ENCODE results near the gene CD300E.
"Not testable (repeated sequence)": the region's sequence is repeated elsewhere in the genome, so short reads cannot be mapped to it uniquely, and the experiment has no call there.

Gene CD300E

DNA sequence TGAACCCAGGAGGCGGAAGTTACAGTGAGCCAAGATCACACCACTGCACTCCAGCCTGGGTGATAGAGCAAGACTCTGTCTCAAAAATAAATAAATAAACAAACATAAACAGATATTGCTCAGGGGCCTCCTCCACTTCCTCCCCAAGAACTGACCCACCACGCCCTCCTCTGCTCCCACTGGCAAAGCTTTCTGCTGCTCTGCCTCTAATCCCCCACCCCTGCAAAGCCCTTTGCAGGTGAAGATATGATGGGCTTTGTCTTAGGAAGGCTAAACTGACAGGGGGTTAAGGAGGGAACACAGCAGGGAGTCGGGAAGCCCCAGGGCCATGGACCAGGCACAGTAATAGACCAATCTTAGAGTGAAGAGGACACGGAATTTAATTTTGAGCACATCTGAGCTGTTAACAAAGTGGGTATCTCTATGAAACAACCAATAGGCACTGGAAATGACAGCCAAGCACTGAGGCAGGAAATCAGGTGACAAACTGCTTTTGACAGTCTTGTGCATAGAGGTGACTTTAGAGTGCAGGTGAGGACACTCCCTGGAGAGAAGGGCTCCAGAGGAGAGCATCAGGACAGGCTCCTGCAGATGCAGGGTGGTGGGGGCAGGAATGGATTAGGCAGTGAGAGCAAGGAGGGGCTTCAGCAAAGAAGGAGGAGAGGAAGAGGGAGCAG, 25.1 kb downstream of the CD300E start:
- no peak for DNase-seq (ENCODE audit: low spot score)

- no peak for DNase-seq (ENCODE audit: low spot score)
Observed at GRCh38 chr17:74597069-74597790, 26.3 kb downstream of the CD300E start.

GRCh38 chr17:74595037-74595750, 28.3 kb downstream of the CD300E start:
- no peak for DNase-seq (ENCODE audit: low spot score)

GRCh38 chr17:74592087-74592990, 31.2 kb downstream of the CD300E start, which contains the start of gene CD300LD:
Gene CD300LD, minus strand, starts transcription at chr17:74592283. Its CDS starts 81 bp downstream, at chr17:74592202.
- DNase-seq (ENCODE audit: low spot score): no peak

GRCh38 chr17:74591503-74591902, 32.0 kb downstream of the CD300E start:
- no peak for DNase-seq (ENCODE audit: low spot score)

DNA sequence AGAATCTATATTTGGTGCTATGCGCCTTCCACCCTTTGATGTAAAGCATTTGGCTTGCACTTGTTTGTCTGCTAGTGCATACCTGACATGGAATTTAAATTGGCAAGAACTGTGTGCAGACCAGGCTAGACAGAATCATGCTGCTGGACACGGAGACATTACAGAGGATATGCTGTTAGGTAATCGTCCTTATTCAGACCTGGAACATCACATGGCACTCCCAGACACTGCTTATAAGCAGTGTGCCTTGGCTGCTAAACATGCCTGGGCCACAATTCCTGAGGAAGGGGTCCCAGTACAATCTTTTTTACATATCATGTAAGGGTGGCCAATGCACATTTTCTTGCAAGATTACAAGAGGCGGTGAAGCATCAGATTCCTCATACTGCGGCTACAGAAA, 37.8 kb downstream of the CD300E start:
- DNase-seq (ENCODE audit: low spot score): no peak

GRCh38 chr17:74584292-74585060, 39.1 kb downstream of the CD300E start:
- DNase-seq (ENCODE audit: low spot score): no peak

DNA sequence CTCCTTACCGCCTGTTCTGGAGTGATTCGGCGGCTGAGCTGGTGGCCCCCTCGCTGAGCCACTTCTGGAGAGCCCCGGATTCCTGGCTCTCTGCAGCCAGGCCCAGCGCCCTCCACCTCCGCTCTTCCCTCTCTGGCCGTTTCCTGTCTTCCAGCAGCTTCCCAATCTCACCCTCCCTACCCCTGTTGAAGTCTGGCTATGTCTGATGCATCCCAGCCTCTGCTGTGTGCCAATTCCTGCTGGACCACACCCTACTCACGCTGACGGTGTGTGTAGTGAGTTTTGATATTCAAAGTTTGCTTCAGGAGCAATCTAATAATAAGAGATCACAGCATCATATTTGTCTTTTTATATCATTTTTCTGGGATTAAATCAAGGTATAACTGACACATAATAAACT, 40.9 kb downstream of the CD300E start:
- DNase-seq (ENCODE audit: low spot score): no peak

DNA sequence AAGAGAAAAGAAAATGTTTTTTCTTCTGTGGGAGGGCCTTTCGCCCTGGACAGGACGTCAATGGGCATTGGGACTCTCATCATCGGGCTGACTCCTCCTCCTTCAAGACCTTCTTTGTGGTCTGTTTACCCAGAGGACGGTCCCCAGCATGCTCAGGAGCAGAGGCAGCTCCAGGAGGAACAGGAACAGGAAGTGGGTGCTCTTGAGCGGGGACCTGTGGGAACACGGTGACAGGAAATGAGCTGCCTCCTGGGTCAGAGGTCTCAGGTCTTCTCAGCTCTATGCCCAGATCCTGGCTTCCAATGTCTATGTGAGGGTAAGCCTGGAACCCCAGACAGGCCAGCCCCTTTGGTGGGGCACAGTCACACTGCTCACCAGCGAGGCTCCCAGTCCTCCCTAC, 43.6 kb downstream of the CD300E start:
- DNase-seq (ENCODE audit: low spot score): no peak

DNA sequence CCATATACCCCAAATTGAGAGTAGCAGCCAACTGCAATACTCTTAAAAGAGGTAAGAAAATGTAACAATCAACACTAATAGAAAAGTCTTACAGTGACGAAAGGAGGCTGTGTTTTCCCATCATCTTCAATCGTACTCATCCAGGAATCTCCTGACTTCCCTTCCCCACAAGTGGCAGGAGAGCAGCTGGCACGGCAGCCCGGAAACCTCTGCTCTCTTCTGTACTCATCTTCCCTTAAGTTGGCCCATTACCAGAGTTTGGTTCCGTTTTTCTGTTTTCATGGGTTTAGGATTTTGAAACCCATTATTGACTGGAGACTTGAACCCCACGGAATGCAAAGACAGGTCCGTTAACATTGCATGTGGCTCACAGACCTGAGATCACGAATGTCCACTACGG, 44.6 kb downstream of the CD300E start:
- DNase-seq (ENCODE audit: low spot score): no peak

- no peak for DNase-seq (ENCODE audit: low spot score)
Observed at GRCh38 chr17:74574489-74575142, 48.9 kb downstream of the CD300E start.

GRCh38 chr17:74573635-74574034, 49.9 kb downstream of the CD300E start:
- DNase-seq (ENCODE audit: low spot score): not testable (repeated sequence)

DNA sequence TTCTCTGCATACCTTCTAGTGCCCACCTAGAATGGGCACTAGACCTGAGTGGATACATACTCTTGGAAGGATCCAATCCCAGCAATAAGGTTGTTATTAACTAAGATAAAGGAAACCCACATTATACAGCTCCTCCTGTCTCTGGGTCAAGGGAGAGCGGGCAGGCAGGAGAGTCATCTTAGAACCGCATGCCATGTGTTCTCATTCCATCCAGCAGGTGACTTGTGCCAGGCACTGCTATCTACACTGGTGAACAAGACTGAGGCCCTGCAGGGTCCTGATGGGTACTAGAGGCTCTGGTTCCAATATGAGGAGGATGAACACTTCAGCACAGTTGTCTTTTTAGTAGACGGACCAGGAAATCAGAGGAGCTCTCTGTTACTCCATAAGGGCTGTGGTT, 50.4 kb downstream of the CD300E start:
- DNase-seq (ENCODE audit: low spot score): no peak

DNA sequence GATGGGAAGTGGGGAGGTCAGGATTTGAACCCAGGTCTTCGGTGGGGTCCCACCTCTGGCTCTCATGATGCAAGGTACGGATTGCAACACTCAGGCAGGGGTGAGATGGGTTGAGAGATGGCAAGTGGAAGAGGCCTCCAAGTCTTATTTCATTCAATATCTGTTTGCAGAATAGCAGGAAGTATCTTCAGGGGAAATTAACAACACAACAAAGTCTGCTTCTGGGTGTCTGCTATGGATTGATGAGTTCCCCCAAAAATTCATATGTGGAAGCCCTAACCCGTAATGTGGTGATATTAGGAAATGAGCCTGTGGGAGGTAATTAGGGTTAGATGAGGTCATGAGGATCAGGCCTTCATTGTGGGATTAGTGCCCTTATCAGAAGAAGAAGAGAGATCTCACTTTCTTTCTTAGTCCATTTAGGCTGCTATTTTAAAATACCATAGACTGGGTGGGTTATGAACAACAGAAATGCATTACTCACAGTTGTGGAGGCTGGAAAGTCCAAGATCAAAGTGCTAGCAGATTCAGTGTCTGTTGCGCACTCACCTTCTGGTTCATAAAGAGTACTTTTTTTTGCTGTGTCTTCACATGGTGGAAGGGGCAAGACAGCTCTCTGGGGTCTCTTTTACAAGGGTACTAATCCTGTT, 51.8 kb downstream of the CD300E start:
- DNase-seq (ENCODE audit: low spot score): no peak

DNA sequence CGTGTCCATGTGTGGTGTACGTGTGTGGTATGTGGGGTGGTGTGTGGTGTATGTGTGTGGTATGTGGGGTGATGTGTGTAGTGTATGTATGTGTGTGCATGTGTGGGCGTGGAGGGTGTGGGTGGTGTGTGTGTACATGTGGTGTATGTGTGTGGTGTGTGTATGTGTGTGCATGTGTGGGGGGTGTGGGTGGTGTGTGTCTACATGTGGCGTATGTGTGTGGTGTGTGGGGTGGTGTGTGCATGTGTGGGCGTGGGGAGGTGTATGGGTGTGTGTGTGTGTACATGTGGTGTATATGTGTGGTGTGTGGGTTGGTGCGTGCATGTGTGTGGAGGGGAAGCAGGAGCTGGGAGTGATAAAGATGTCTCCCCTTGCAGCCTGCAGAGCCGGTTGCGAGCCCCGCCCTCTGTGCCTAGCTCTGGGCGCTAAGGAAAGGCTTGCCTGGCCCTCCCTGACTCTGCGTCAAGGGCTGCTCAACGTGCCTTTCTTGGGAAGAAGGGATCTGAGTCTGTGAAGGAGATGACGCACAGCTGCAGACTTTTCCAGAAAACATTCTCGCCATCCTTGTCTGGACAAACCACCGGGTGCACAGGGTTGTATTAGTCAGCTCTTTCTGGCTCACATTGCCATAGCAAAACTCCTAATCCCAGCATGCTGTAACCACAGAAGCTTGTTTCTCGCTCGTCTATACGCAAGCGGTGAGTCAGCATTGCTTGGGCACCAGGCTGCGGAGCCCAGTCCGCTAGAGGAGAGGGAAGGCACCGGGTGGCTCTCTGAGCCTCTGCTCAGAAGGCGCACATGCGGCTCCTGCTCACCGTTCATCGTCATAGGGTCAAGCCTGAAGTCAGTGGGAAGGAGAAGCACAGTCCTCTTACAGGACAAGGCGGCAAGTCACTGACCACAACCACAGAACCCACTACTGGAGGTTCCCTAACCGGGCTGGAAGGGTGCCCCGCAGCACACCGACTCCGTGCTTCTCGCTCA, 54.2 kb downstream of the CD300E start:
- DNase-seq (ENCODE audit: low spot score): peak; percentile 14

- DNase-seq (ENCODE audit: low spot score): no peak
Observed at GRCh38 chr17:74568106-74568873, 55.2 kb downstream of the CD300E start.

DNA sequence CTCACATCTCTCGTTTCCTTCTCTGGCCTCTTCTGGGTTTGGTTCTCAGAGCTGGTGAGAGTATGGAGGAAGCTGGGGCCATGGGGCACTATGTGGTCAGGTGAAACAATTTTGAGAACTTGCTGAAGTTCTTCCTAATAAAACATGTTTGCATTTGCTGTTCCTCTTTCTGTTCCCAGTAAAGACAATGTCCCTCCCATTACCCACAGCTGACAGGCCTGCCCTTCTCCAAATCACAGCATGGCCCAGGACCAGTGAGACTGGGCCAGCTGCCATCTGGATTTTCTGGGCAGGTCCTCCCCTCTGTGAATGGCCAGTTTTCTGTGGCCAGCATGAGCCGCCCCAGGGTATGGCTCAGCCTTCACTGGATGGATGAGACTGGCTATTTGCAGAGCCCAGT, 56.1 kb downstream of the CD300E start, which contains the start of gene CD300H:
Gene CD300H, minus strand, starts transcription at position 113 of the 400 bp plus-strand sequence.
- no peak for DNase-seq (ENCODE audit: low spot score)

All from CD4-positive, alpha-beta T cell treated with Interleukin-2 at 100 ng/mL for 4 hours (primary cell).